Panc1 (cell line): ENCODE results near the gene KAT2B. TPM values are rescaled to one million over a fixed set of nuclear protein-coding genes. Genes with fewer than 3 reads are reported as not detected.

Experiments
- ATAC-seq: fragments of 200-7000 bp; cut with Tn5 transposase; 2 replicates; pipeline ENCODE4 v1.9.1; 2020; ENCODE audit warnings: mild to moderate bottlenecking, moderate library complexity
- BruUV-seq: library from RNA; stranded (reverse); fragments of 400-500 nt; replicated peaks from 2 replicates; lab custom pipeline; 2021; lab: Mats Ljungman, UMichigan
- CTCF ChIA-PET: fragments of 300-600 bp; sonication (Branson Sonifier 250); formaldehyde crosslinking; loops from one replicate; lab custom pipeline; 2022; ENCODE audit warnings: antibody characterized with exemption; lab: Charles Lee
- POLR2A ChIA-PET: fragments of 300-600 bp; sonication (Branson Sonifier 250); formaldehyde crosslinking; loops from one replicate; lab custom pipeline; 2022; ENCODE audit warnings: antibody characterized with exemption; lab: Charles Lee
- DNase-seq: peaks from one replicate; pipeline ENCODE4 v3.0.0-alpha.2; 2010; ENCODE audit warnings: low read depth, low spot score
- H3K27ac ChIP-seq: 2 replicates; pipeline ENCODE4 v1.5.1; 2011; ENCODE audit warnings: mild to moderate bottlenecking, low read length, inconsistent platforms
- H3K27me3 ChIP-seq: fragments of 200-500 bp; sonication (Bioruptor generic); 2 replicates; pipeline ENCODE4 v1.6.0; 2014; ENCODE audit warnings: low read length, inconsistent platforms; ENCODE audit not compliant: control insufficient read depth, insufficient read depth
- H3K36me3 ChIP-seq: fragments of 200-500 bp; sonication (Bioruptor generic); 2 replicates; pipeline ENCODE4 v1.5.1; 2014; ENCODE audit warnings: inconsistent platforms, mild to moderate bottlenecking, low read length, moderate library complexity; ENCODE audit not compliant: control insufficient read depth, insufficient read depth
- H3K4me1 ChIP-seq: 2 replicates; pipeline ENCODE4 v1.5.1; 2011; ENCODE audit warnings: inconsistent platforms, mild to moderate bottlenecking, low read length, moderate library complexity; ENCODE audit not compliant: control insufficient read depth, insufficient read depth
- H3K4me3 ChIP-seq, 2 experiments: 2 replicates each; pipeline ENCODE4 v1.5.1; 2011 to 2012; ENCODE audit warnings: low read depth in 2 of 2, low read length in 2 of 2, mild to moderate bottlenecking in 2 of 2, inconsistent platforms in 1 of 2, moderate library complexity in 1 of 2
- H3K9me3 ChIP-seq: fragments of 200-500 bp; sonication (Bioruptor generic); 2 replicates; pipeline ENCODE4 v1.5.1; 2014; ENCODE audit warnings: low read depth, mild to moderate bottlenecking, inconsistent platforms, low read length, moderate library complexity; ENCODE audit not compliant: control insufficient read depth, insufficient read depth
- CTCF ChIP-seq: fragments of 450-650 bp; IDR thresholded peaks from 2 replicates; pipeline ENCODE4 v1.5.1; 2017; ENCODE audit warnings: mild to moderate bottlenecking
- POLR2AphosphoS5 ChIP-seq: IDR thresholded peaks from 2 replicates; pipeline ENCODE4 v1.6.1; 2012; ENCODE audit warnings: mild to moderate bottlenecking, low read depth, low read length, moderate library complexity
- REST ChIP-seq, 2 experiments: IDR thresholded peaks; 2 replicates each; pipeline ENCODE4 v1.6.1; 2011 to 2012; ENCODE audit warnings: low read depth in 2 of 2, control low read depth in 1 of 2, low read length in 1 of 2, mild to moderate bottlenecking in 1 of 2, moderate library complexity in 1 of 2; ENCODE audit not compliant: insufficient read depth in 1 of 2
- SIN3A ChIP-seq: IDR thresholded peaks from 2 replicates; pipeline ENCODE4 v1.6.1; 2012; ENCODE audit warnings: low read depth, mild to moderate bottlenecking, low read length, moderate library complexity, borderline replicate concordance; ENCODE audit not compliant: insufficient read depth
- TCF7L2 ChIP-seq: IDR thresholded peaks from 2 replicates; pipeline ENCODE4 v1.6.1; 2011; ENCODE audit warnings: mild to moderate bottlenecking, low read depth, low read length, inconsistent platforms
- in situ Hi-C: cut with HindIII; loops from 2 replicates; pipeline ENCODE4 v1.10.0; 2016; ENCODE audit warnings: low sequenced_read_pairs, low pct_unique_long_range_greater_than_20kb
- intact Hi-C: fragments of 100-400 bp; cut with micrococcal nuclease; formaldehyde crosslinking; loops from one replicate; pipeline ENCODE4 v1.10.0; 2022; ENCODE audit not compliant: unreplicated experiment
- total RNA-seq: library from RNA; stranded (reverse); gene quantifications from one replicate; pipeline ENCODE4 v1.2.1, GENCODE V29; 2021; ENCODE audit not compliant: unreplicated experiment

Gene KAT2B
- total RNA-seq, 1 experiment from 2014 or later, result 16.4 TPM

- ChIA-PET POLR2A (interaction anchor here (0.6 kb wide), 1 partner anchor 833 kb away, joined by 3 read pairs; no protein-coding TSS in a partner anchor), CTCF (no interaction called here)
- in situ Hi-C loops, result no loop called here
- Histone ChIP-seq H3K9me3 (no peaks in the 10 kb centered on the region), H3K4me1 (no peaks in the 10 kb centered on the region), H3K27me3 (no peaks in the 10 kb centered on the region), H3K27ac (no peak overlapping the region), H3K4me3 (no peak overlapping the region), H3K36me3 (no peaks in the 10 kb centered on the region)
- TF ChIP-seq REST (IDR thresholded peaks at IDR 0.05; ENCODE audit: insufficient read depth in 1 of 2, low read depth in 2 of 2, low read length in 1 of 2) (no peak), SIN3A (no peak), POLR2AphosphoS5 (no peak), CTCF (no peak), TCF7L2 (no peak)
- BruUV-seq, result no TSS peak
- DNase-seq, result no peak
- no peak for ATAC-seq
- intact Hi-C loops, result no loop called here
Observed at GRCh38 chr3:20125897-20126296, 85.7 kb downstream of the KAT2B start.

- no TSS peak for BruUV-seq
- Histone ChIP-seq H3K36me3 (no peaks in the 10 kb centered on the region), H3K4me1 (no peaks in the 10 kb centered on the region), H3K4me3 (no peak overlapping the region), H3K27me3 (no peaks in the 10 kb centered on the region), H3K27ac (no peak overlapping the region), H3K9me3 (no peaks in the 10 kb centered on the region)
- CTCF ChIA-PET, result no interaction called here
- POLR2A ChIA-PET, result no interaction called here
- in situ Hi-C loops, result no loop called here
- DNase-seq (no peak), ATAC-seq (no peak)
- intact Hi-C loops, result no loop called here
- TF ChIP-seq SIN3A (no peak), CTCF (no peak), POLR2AphosphoS5 (no peak)
Observed at GRCh38 chr3:20128358-20128757, 88.1 kb downstream of the KAT2B start.

GRCh38 chr3:20130106-20130505 is 89.9 kb downstream of the KAT2B start:
- intact Hi-C loops, result no loop called here
- Histone ChIP-seq H3K4me1 (no peaks in the 10 kb centered on the region), H3K27ac (no peak overlapping the region), H3K36me3 (no peaks in the 10 kb centered on the region), H3K9me3 (no peaks in the 10 kb centered on the region), H3K4me3 (no peak overlapping the region), H3K27me3 (no peaks in the 10 kb centered on the region)
- no TSS peak for BruUV-seq
- DNase-seq (no peak), ATAC-seq (no peak)
- ChIA-PET POLR2A (no interaction called here), CTCF (no interaction called here)
- in situ Hi-C loops, result no loop called here
- no peak for TF ChIP-seq CTCF
- no peak for TF ChIP-seq TCF7L2
- no peak for TF ChIP-seq REST (IDR thresholded peaks at IDR 0.05; ENCODE audit: insufficient read depth in 1 of 2, low read depth in 2 of 2, low read length in 1 of 2)
- TF ChIP-seq POLR2AphosphoS5, result no peak
- TF ChIP-seq SIN3A, result no peak
